Spleen (tissue), 11 donors: ENCODE data around the gene PLEKHA1. TPM values are rescaled to one million over a fixed set of nuclear protein-coding genes. Genes with fewer than 3 reads are reported as not detected.

Experiments used
- DNase-seq: peaks from one replicate; pipeline ENCODE4 v3.0.0-alpha.2; 2020
- H3K27ac ChIP-seq, 8 donors: fragments of 200-600 bp; sonication (generic) in 7 of 8; 1 replicate in 4 of 8; 2 replicates in 4 of 8; pipeline versions ENCODE4 v1.5.0 to v1.8.0; 2016 to 2021; ENCODE audit warnings: inconsistent platforms in 4 of 8, mild to moderate bottlenecking in 4 of 8, moderate library complexity in 1 of 8
- H3K27me3 ChIP-seq, 7 donors: fragments of 200-600 bp; sonication (generic) in 6 of 7; replicated peaks in 1 of 7; 1 replicate in 4 of 7; 2 replicates in 3 of 7; pipeline versions ENCODE4 v1.5.0 to v1.8.0; 2016 to 2021; ENCODE audit warnings: inconsistent platforms in 3 of 7, mild to moderate bottlenecking in 1 of 7
- H3K36me3 ChIP-seq, 6 donors: fragments of 200-600 bp; sonication (generic) in 5 of 6; 1 replicate in 4 of 6; 2 replicates in 2 of 6; pipeline versions ENCODE4 v1.5.0 to v1.8.0; 2016 to 2021; ENCODE audit warnings: inconsistent platforms in 2 of 6
- H3K4me1 ChIP-seq, 6 donors: fragments of 200-600 bp; sonication (generic) in 5 of 6; 1 replicate in 3 of 6; 2 replicates in 3 of 6; pipeline versions ENCODE4 v1.5.0 to v1.8.0; 2016 to 2021; ENCODE audit warnings: inconsistent platforms in 3 of 6
- H3K4me3 ChIP-seq, 8 donors: fragments of 200-600 bp; sonication (generic) in 7 of 8; 1 replicate in 4 of 8; 2 replicates in 4 of 8; pipeline versions ENCODE4 v1.5.0 to v1.8.0; 2016 to 2021; ENCODE audit warnings: inconsistent platforms in 4 of 8, mild to moderate bottlenecking in 4 of 8, moderate library complexity in 2 of 8
- H3K9me3 ChIP-seq, 8 donors: fragments of 200-600 bp; sonication (generic) in 7 of 8; 1 replicate in 4 of 8; 2 replicates in 4 of 8; pipeline versions ENCODE4 v1.5.0 to v1.8.0; 2016 to 2021; ENCODE audit warnings: inconsistent platforms in 4 of 8
- POLR2A ChIP-seq, 3 donors: fragments of 450-650 bp; IDR thresholded peaks; one replicate each; pipeline ENCODE4 v1.5.1; 2017; ENCODE audit warnings: antibody characterized with exemption in 3 of 3, mild to moderate bottlenecking in 1 of 3
- POLR2AphosphoS5 ChIP-seq, 3 donors: sonication (generic); formaldehyde crosslinking; IDR thresholded peaks; one replicate each; pipeline ENCODE4 v1.5.1; 2017; ENCODE audit warnings: antibody characterized with exemption in 3 of 3
- WGBS, 5 donors: extraction: QIAGEN DNeasy Blood & Tissue Kit in 3 of 5; methylation state at CpG; one replicate each; pipeline versions ENCODE4 v1.1.5 to v1.1.7; 2013 to 2018; 5-methylcytosine and 5-hydroxymethylcytosine counted together
- intact Hi-C: fragments of 100-400 bp; cut with DNase I; formaldehyde crosslinking; loops from one replicate; pipeline ENCODE4 v1.15.0; 2023; ENCODE audit warnings: low total_unique reads
- polyA plus RNA-seq, 3 donors: library from polyadenylated mRNA; stranded (reverse); fragments of 200-250 nt; gene quantifications; one replicate each; pipeline ENCODE4 v1.2.1, GENCODE V29; 2013
- total RNA-seq, 7 donors: library from RNA; depleted of rRNA in 3 of 7; stranded (reverse); fragments of >200 nt in 3 of 7; fragmentation: NEBNext Ultra II Directional in 4 of 7; extraction: Animal tissue kit (Norgen Biotek cat#: 25700) in 4 of 7; gene quantifications; one replicate each; pipeline versions ENCODE4 v1.1.0 to v1.2.1, GENCODE V29; 2016 to 2021
- TF ChIP-seq, protein P1 (sequence below), 11 experiments: fragments of 200-600 bp in 7 of 11; fragments of 450-650 bp in 4 of 11; sonication (generic) in 4 of 11; IDR thresholded peaks in 8 of 11; conservative IDR thresholded peaks in 3 of 11; 1 replicate in 7 of 11; 2 replicates in 4 of 11; pipeline versions ENCODE4 v1.4.0 to v1.8.0; 2016 to 2021; ENCODE audit warnings: antibody characterized with exemption in 11 of 11, inconsistent platforms in 4 of 11, mild to moderate bottlenecking in 1 of 11
- donor health status: healthy with polysubstance abuse.
- donor health status: DM: no; HTN: no; CAD: no; lungs with moderate emphysema.
- donor health status: DM: no; HTN: no; CAD: no.
- donor health status: Bipolar disorder and iron deficiency.
- donor health status: healthy.
- donor health status: DM: no; HTN: no; CAD: no.
- donor health status: DM: yes; HTN: yes; CAD: no.

PLEKHA1 gene
- total and polyA plus RNA-seq, 10 donors: 7.9 to 31.1 (median 22.1) TPM

DNA sequence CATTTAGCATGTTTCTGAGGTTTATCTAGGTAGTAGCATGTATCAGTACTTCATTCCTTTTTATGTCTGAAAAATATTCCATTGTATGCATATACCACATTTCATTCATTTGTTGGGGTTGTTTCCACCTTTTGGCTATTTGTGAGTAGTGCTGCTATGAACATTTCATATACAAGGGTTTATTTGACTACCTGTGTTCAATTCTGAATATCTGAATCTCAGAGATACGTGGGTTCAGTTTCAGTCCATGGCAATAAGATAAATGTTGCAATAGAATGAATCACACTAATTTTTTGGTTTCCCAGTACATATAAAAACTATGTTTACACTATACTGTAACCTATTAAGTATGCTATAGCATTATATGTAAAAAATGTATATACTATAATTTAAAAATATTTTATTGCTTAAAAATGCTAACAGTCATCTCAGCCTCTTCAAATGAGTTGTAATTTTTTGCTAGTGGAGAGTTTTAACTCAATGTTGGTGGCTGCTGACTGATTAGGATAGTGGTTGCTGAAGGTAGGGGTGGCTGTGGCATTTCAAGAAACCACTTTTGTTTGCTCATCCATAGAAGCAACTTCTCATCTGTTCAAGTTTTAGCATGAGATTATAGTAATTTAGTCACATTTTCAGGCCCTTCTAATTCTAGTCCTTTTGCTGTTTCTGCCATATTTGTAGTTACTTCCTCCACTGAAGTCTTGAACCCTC is 13.9 kb downstream of the PLEKHA1 start:
- H3K27me3 ChIP-seq: no peaks in the 10 kb centered on the region
- DNase-seq: no peak
- H3K27ac ChIP-seq: no peak overlapping the region
- intact Hi-C loops: no loop called here
- no peaks in the 10 kb centered on the region for H3K9me3 ChIP-seq
- TF ChIP-seq POLR2A (IDR thresholded peaks at IDR 0.05) (no peak), POLR2AphosphoS5 (IDR thresholded peaks at IDR 0.05) (no peak)
- TF ChIP-seq, protein P1, sequence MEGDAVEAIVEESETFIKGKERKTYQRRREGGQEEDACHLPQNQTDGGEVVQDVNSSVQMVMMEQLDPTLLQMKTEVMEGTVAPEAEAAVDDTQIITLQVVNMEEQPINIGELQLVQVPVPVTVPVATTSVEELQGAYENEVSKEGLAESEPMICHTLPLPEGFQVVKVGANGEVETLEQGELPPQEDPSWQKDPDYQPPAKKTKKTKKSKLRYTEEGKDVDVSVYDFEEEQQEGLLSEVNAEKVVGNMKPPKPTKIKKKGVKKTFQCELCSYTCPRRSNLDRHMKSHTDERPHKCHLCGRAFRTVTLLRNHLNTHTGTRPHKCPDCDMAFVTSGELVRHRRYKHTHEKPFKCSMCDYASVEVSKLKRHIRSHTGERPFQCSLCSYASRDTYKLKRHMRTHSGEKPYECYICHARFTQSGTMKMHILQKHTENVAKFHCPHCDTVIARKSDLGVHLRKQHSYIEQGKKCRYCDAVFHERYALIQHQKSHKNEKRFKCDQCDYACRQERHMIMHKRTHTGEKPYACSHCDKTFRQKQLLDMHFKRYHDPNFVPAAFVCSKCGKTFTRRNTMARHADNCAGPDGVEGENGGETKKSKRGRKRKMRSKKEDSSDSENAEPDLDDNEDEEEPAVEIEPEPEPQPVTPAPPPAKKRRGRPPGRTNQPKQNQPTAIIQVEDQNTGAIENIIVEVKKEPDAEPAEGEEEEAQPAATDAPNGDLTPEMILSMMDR (IDR thresholded peaks at IDR 0.05 in 8 of 11, conservative IDR thresholded peaks at IDR 0.05 in 3 of 11): no peak
- H3K36me3 ChIP-seq: peaks cover 0 to 13% (median 5%) of the 10 kb centered on the region in 6 donors
- peaks cover 0 to 30% (median 5%) of the 10 kb centered on the region in 6 donors for H3K4me1 ChIP-seq
- 76 to 89% (median 81%) methylated on average over 1 of the region's 1 CpG for WGBS, 5 donors
- no peak overlapping the region for H3K4me3 ChIP-seq

DNA sequence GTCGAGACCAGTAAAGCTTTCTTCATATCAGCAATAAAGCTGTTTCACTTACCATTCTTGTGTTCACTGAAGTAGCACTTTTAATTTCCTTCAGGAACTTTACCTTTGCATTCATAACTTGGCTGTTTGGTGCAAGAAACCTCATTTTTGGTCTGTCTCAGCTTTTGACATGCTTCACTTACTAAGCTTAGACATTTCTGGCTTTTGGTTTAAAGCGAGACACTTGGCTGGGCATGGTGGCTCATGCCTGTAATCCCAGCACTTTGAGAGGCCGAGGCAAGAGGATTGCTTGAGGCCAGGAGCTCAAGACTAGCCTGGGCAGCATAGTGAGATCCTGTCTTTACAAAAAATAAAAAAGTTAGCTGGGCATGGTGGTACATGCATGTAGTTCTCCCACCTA is 15.8 kb downstream of the PLEKHA1 start:
- intact Hi-C loops: no loop called here
- no peaks in the 10 kb centered on the region for H3K9me3 ChIP-seq
- no peak overlapping the region for H3K27ac ChIP-seq
- no peak for DNase-seq
- peaks cover 0 to 31% (median 13%) of the 10 kb centered on the region in 6 donors for H3K36me3 ChIP-seq
- no peaks in the 10 kb centered on the region for H3K27me3 ChIP-seq
- H3K4me3 ChIP-seq: no peak overlapping the region
- 73 to 86% (median 84%) methylated on average over 3 of the region's 3 CpGs for WGBS, 5 donors
- peaks cover 0 to 30% (median 5%) of the 10 kb centered on the region in 6 donors for H3K4me1 ChIP-seq
- no peak for TF ChIP-seq POLR2AphosphoS5 (IDR thresholded peaks at IDR 0.05)
- TF ChIP-seq, protein P1 (IDR thresholded peaks at IDR 0.05 in 8 of 11, conservative IDR thresholded peaks at IDR 0.05 in 3 of 11): no peak
- no peak for TF ChIP-seq POLR2A (IDR thresholded peaks at IDR 0.05)

DNA sequence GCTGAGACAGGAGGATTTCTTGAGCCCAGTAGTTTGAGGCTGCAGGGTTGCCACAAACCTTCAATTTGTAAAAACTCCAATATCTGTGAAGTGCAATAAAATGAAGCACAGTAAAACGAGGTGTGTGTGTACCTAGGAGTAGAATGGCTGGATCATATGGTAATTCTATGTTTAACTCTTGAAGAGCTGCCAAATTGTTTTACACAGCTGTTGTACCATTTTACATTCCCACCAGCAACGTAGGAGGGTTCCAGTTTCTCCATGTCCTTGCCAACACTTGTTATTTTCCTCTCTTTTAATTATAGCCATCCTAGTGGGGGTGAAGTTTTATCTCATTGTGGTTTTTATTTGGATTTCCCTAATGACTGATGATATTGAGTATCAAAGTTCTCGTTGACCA is 16.2 kb downstream of the PLEKHA1 start:
- no peaks in the 10 kb centered on the region for H3K9me3 ChIP-seq
- H3K4me3 ChIP-seq: no peak overlapping the region
- H3K4me1 ChIP-seq: peaks cover 0 to 26% (median 5%) of the 10 kb centered on the region in 6 donors
- intact Hi-C loops: no loop called here
- H3K27me3 ChIP-seq: no peaks in the 10 kb centered on the region
- DNase-seq: no peak
- TF ChIP-seq, protein P1 (IDR thresholded peaks at IDR 0.05 in 8 of 11, conservative IDR thresholded peaks at IDR 0.05 in 3 of 11): no peak
- TF ChIP-seq POLR2A (IDR thresholded peaks at IDR 0.05) (no peak), POLR2AphosphoS5 (IDR thresholded peaks at IDR 0.05) (no peak)
- 42 to 86% (median 62%) methylated on average over 3 of the region's 3 CpGs for WGBS, 5 donors
- H3K36me3 ChIP-seq: peaks cover 0 to 35% (median 17%) of the 10 kb centered on the region in 6 donors
- no peak overlapping the region for H3K27ac ChIP-seq

DNA sequence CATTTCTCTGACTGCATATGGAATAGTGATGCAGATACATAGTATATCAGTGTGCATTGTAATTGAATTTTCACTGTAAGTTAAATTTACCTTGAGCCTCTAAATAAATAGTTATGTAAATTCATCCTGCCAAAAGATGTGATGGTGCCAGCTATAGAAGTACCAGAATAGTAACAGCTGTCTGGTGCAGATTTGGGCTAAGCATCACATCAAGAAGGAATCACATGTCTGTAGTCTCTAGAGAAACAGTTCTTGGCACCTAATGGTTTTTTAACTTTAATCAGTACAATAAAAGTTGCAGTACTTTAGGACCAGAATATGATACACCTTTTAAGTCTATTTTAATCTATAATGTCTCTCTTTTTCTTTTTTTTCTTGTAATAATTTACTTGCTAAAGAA is 17.4 kb downstream of the PLEKHA1 start:
- no peaks in the 10 kb centered on the region for H3K27me3 ChIP-seq
- H3K4me1 ChIP-seq: peaks cover 0 to 19% (median 1%) of the 10 kb centered on the region in 6 donors
- no peak for DNase-seq
- H3K27ac ChIP-seq: no peak overlapping the region
- no peaks in the 10 kb centered on the region for H3K9me3 ChIP-seq
- TF ChIP-seq POLR2AphosphoS5 (IDR thresholded peaks at IDR 0.05) (no peak), POLR2A (IDR thresholded peaks at IDR 0.05) (no peak)
- TF ChIP-seq, protein P1 (IDR thresholded peaks at IDR 0.05 in 8 of 11, conservative IDR thresholded peaks at IDR 0.05 in 3 of 11): no peak
- no peak overlapping the region for H3K4me3 ChIP-seq
- peaks cover 0 to 45% (median 23%) of the 10 kb centered on the region in 6 donors for H3K36me3 ChIP-seq
- intact Hi-C loops: no loop called here
